Ascending aorta (tissue), 2 donors: ENCODE data around the gene VGF. TPM values are rescaled to one million over a fixed set of nuclear protein-coding genes. Genes with fewer than 3 reads are reported as not detected.

Experiments
- DNase-seq, 2 donors: peaks; one replicate each; pipeline ENCODE4 v3.0.0-alpha.2; 2019; ENCODE audit warnings: low spot score in 2 of 2
- H3K27ac ChIP-seq, 2 donors: fragments of 200-600 bp; sonication (generic); one replicate each; pipeline ENCODE4 v1.5.1; 2016 to 2017; ENCODE audit warnings: mild to moderate bottlenecking in 1 of 2
- H3K27me3 ChIP-seq: fragments of 200-600 bp; sonication (generic); one replicate; pipeline ENCODE4 v1.5.1; 2017
- H3K36me3 ChIP-seq, 2 donors: fragments of 200-600 bp; sonication (generic); one replicate each; pipeline ENCODE4 v1.5.1; 2016
- H3K4me1 ChIP-seq, 2 donors: fragments of 200-600 bp; sonication (generic); one replicate each; pipeline ENCODE4 v1.5.1; 2016 to 2017; ENCODE audit warnings: mild to moderate bottlenecking in 1 of 2
- H3K4me3 ChIP-seq, 2 donors: fragments of 200-600 bp; sonication (generic); one replicate each; pipeline ENCODE4 v1.5.1; 2016 to 2017; ENCODE audit warnings: mild to moderate bottlenecking in 1 of 2
- H3K9me3 ChIP-seq, 2 donors: fragments of 200-600 bp; sonication (generic); one replicate each; pipeline ENCODE4 v1.5.1; 2016
- CTCF ChIP-seq, 3 experiments: fragments of 200-600 bp in 2 of 3; fragments of 450-650 bp in 1 of 3; sonication (generic) in 2 of 3; IDR thresholded peaks; one replicate each; pipeline ENCODE4 v1.5.1; 2016 to 2019; ENCODE audit warnings: antibody characterized with exemption in 3 of 3, mild to moderate bottlenecking in 1 of 3, moderate library complexity in 1 of 3
- intact Hi-C: fragments of 100-400 bp; cut with DNase I; formaldehyde crosslinking; loops from one replicate; pipeline ENCODE4 v1.15.1; 2023
- total RNA-seq: library from RNA; depleted of rRNA; stranded (reverse); fragments of >200 nt; gene quantifications from one replicate; pipeline ENCODE4 v1.1.0, GENCODE V29; 2016

Gene VGF
- total RNA-seq, 1 donor from 2014 or later: not detected

- TF ChIP-seq CTCF (IDR thresholded peaks at IDR 0.05): no peak
These were observed 14.9 kb upstream of the VGF start, which contains the start of gene NAT16 for GRCh38 chr7:101180130-101180755. NAT16 (minus strand) TSS chr7:101180293; CDS start chr7:101174807, 5,486 bp downstream.

GRCh38 chr7:101179713-101180112 lies 14.3 kb upstream of the VGF start:
- Histone ChIP-seq H3K4me1 (peaks cover 0 to 2% of the 10 kb centered on the region in 2 donors), H3K4me3 (no peak overlapping the region), H3K27ac (no peak overlapping the region), H3K36me3 (no peaks in the 10 kb centered on the region), H3K9me3 (no peaks in the 10 kb centered on the region), H3K27me3 (peaks cover 14% of the 10 kb centered on the region)
- no peak for DNase-seq
- intact Hi-C loops: no loop called here
- no peak for TF ChIP-seq CTCF (IDR thresholded peaks at IDR 0.05)

More at GRCh38 chr7:101180130-101180755, 14.9 kb upstream of the VGF start, which contains the start of gene NAT16:
- peaks cover 0 to 2% of the 10 kb centered on the region in 2 donors for H3K4me1 ChIP-seq
- intact Hi-C loops: no loop called here
- H3K9me3 ChIP-seq: no peaks in the 10 kb centered on the region
- peaks cover 14% of the 10 kb centered on the region for H3K27me3 ChIP-seq
- H3K4me3 ChIP-seq: no peak within 1 kb of the TSS
- no peak within 1 kb of the TSS for H3K27ac ChIP-seq
- DNase-seq: no peak
- no peaks in the 10 kb centered on the region for H3K36me3 ChIP-seq

GRCh38 chr7:101179117-101179516 lies 13.7 kb upstream of the VGF start:
- DNase-seq: no peak
- peaks cover 17% of the 10 kb centered on the region for H3K27me3 ChIP-seq
- intact Hi-C loops: no loop called here
- H3K9me3 ChIP-seq: no peaks in the 10 kb centered on the region
- no peak overlapping the region for H3K27ac ChIP-seq
- H3K4me1 ChIP-seq: peaks cover 0 to 6% of the 10 kb centered on the region in 2 donors
- H3K36me3 ChIP-seq: no peaks in the 10 kb centered on the region
- no peak for TF ChIP-seq CTCF (IDR thresholded peaks at IDR 0.05)
- no peak overlapping the region for H3K4me3 ChIP-seq

- H3K4me3 ChIP-seq: no peak overlapping the region
- H3K9me3 ChIP-seq: no peaks in the 10 kb centered on the region
- peaks cover 22% of the 10 kb centered on the region for H3K27me3 ChIP-seq
- no peak for TF ChIP-seq CTCF (IDR thresholded peaks at IDR 0.05)
- no peaks in the 10 kb centered on the region for H3K36me3 ChIP-seq
- DNase-seq: no peak
- H3K4me1 ChIP-seq: peaks cover 6 to 17% of the 10 kb centered on the region in 2 donors
- intact Hi-C loops: no loop called here
- H3K27ac ChIP-seq: no peak overlapping the region
These were observed 12.3 kb upstream of the VGF start for GRCh38 chr7:101177644-101178043.

- no peak for TF ChIP-seq CTCF (IDR thresholded peaks at IDR 0.05)
- Histone ChIP-seq H3K27me3 (peaks cover 40% of the 10 kb centered on the region), H3K36me3 (no peaks in the 10 kb centered on the region), H3K27ac (no peak overlapping the region), H3K4me3 (no peak overlapping the region), H3K9me3 (no peaks in the 10 kb centered on the region), H3K4me1 (peaks cover 12 to 23% of the 10 kb centered on the region in 2 donors)
- intact Hi-C loops: no loop called here
- DNase-seq: no peak
These were observed 10.3 kb upstream of the VGF start for GRCh38 chr7:101175664-101176063.
